Brain microvascular endothelial cell (primary cell): ENCODE measurements around the gene DOK4.

Experiments used
- DNase-seq: peaks from one replicate; pipeline ENCODE4 v3.0.0-alpha.2; 2020
- H3K27ac ChIP-seq: fragments of 250-450 bp; sonication (Bioruptor Pico); 2 replicates; pipeline ENCODE4 v1.5.1; 2020; ENCODE audit warnings: mild to moderate bottlenecking, moderate library complexity
- H3K27me3 ChIP-seq: fragments of 250-450 bp; sonication (Bioruptor Pico); replicated peaks from 2 replicates; pipeline ENCODE4 v1.5.1; 2020; ENCODE audit warnings: mild to moderate bottlenecking
- H3K36me3 ChIP-seq: fragments of 250-450 bp; sonication (Bioruptor Pico); replicated peaks from 2 replicates; pipeline ENCODE4 v1.5.1; 2020; ENCODE audit warnings: mild to moderate bottlenecking
- H3K4me3 ChIP-seq: 2 replicates; pipeline ENCODE4 v1.5.1; 2011; ENCODE audit warnings: low read depth, mild to moderate bottlenecking, control low read depth, low read length, moderate library complexity
- CTCF ChIP-seq: IDR thresholded peaks from 2 replicates; pipeline ENCODE4 v1.5.1; 2011; ENCODE audit warnings: low read depth, mild to moderate bottlenecking, moderate library complexity, low read length, control low read depth, inconsistent platforms; ENCODE audit errors: missing control alignments
- in situ Hi-C: cut with HindIII; loops from 2 replicates; pipeline ENCODE4 v1.10.0; 2017; ENCODE audit warnings: low sequenced_read_pairs, low pct_ligation_motif_present

Gene DOK4

GRCh38 chr16:57432505-57432904 is 53.8 kb downstream of the DOK4 start:
- DNase-seq: no peak
- H3K4me3 ChIP-seq: no peak overlapping the region
- H3K36me3 ChIP-seq: peaks cover 82% of the 10 kb centered on the region
- no peak overlapping the region for H3K27ac ChIP-seq
- TF ChIP-seq CTCF: no peak
- in situ Hi-C loops: no loop called here
- H3K27me3 ChIP-seq: no peaks in the 10 kb centered on the region

- DNase-seq: no peak
- in situ Hi-C loops: no loop called here
- Histone ChIP-seq H3K36me3 (peaks cover 76% of the 10 kb centered on the region), H3K27ac (no peak overlapping the region), H3K4me3 (no peak overlapping the region), H3K27me3 (no peaks in the 10 kb centered on the region)
- TF ChIP-seq CTCF: no peak
Measured at GRCh38 chr16:57430955-57431354, 55.3 kb downstream of the DOK4 start.

GRCh38 chr16:57427824-57428223 is 58.5 kb downstream of the DOK4 start:
- Histone ChIP-seq H3K36me3 (peaks cover 45% of the 10 kb centered on the region), H3K4me3 (no peak overlapping the region), H3K27me3 (no peaks in the 10 kb centered on the region), H3K27ac (no peak overlapping the region)
- DNase-seq: no peak
- in situ Hi-C loops: no loop called here
- TF ChIP-seq CTCF: no peak

GRCh38 chr16:57427307-57427706 is 59.0 kb downstream of the DOK4 start:
- peaks cover 40% of the 10 kb centered on the region for H3K36me3 ChIP-seq
- H3K4me3 ChIP-seq: no peak overlapping the region
- no peaks in the 10 kb centered on the region for H3K27me3 ChIP-seq
- no peak for TF ChIP-seq CTCF
- no peak for DNase-seq
- H3K27ac ChIP-seq: no peak overlapping the region
- in situ Hi-C loops: no loop called here

- no peak overlapping the region for H3K27ac ChIP-seq
- H3K4me3 ChIP-seq: no peak overlapping the region
- H3K36me3 ChIP-seq: peaks cover 34% of the 10 kb centered on the region
- no peaks in the 10 kb centered on the region for H3K27me3 ChIP-seq
- in situ Hi-C loops: no loop called here
- DNase-seq: no peak
- no peak for TF ChIP-seq CTCF
Measured at GRCh38 chr16:57426356-57426755, 59.9 kb downstream of the DOK4 start.

GRCh38 chr16:57424583-57424982 is 61.7 kb downstream of the DOK4 start:
- TF ChIP-seq CTCF: no peak
- in situ Hi-C loops: no loop called here
- Histone ChIP-seq H3K4me3 (no peak overlapping the region), H3K27ac (no peak overlapping the region), H3K27me3 (no peaks in the 10 kb centered on the region), H3K36me3 (peaks cover 16% of the 10 kb centered on the region)
- DNase-seq: no peak
